ENCODE data around the gene ENHO.

ENHO gene

DNA sequence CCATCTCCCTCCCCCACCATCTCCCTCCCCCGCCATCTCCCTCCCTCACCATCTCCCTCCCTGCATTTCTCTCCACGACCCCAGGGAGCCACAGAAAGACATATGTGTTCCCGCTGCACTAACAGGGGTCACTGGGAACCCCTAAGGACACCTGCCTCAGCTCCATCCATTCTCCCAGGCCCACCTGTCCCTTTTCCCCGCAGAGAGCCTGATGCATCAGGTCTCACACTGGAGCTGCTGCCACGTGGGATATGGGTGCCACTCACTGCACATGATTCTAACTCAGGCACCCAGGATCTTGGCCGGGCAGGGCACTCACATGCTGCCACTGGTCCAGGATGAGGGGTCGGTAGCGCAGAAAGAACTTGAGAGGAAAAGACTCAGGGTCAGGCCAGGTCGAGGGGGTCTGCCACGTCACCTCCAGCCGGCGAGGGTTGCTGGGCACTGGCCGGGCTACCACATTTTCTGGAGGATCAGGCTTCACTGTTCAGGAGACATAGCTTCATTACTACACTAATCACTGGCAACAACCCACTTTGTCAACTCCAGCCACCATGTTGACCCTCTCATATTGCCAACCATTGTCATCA lies 33.2 kb upstream of the ENHO start:
- no peak for DNase-seq (ENCODE audit: low read depth in 2 of 3, low spot score in 1 of 3)

DNA sequence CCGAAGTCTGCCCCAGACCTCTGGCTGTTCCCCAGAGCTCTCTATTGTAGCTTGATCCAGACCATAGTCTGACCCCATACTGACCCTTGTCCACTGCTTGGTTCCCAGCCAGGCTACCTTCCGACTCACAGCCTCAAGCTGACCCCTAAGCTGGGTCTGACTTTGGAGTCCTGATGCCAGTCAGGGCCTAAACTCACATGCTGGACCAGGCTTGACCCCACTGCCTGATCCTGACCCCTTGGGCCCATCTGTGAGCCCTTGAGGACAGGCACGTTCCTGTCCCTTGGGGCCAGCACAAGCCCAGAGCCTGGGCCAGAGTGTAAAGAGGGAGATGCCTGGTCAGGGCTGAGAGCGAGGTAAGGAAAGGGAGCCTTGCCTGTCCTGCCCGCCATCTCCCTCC lies 32.7 kb upstream of the ENHO start:
- no peak for DNase-seq (ENCODE audit: low read depth in 2 of 3, low spot score in 1 of 3)

DNA sequence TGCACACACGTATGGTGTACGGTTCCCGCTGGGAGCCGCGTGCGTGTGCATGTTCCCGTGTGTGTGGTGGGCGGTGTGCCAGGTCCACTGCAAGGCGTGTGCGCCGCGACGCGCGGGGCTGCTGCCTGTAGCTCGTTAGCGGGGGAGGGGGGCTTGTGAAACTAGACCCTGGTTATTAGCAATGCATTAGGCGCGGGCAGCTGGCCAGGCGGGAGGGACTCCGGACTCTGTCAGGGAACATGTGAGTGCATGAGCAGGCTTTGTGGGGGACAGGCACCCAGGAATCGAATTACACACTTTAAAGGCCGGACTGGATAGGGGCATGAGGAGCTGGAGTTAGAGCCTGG lies 32.2 kb upstream of the ENHO start:
- no peak for DNase-seq (ENCODE audit: low read depth in 2 of 3, low spot score in 1 of 3)

DNA sequence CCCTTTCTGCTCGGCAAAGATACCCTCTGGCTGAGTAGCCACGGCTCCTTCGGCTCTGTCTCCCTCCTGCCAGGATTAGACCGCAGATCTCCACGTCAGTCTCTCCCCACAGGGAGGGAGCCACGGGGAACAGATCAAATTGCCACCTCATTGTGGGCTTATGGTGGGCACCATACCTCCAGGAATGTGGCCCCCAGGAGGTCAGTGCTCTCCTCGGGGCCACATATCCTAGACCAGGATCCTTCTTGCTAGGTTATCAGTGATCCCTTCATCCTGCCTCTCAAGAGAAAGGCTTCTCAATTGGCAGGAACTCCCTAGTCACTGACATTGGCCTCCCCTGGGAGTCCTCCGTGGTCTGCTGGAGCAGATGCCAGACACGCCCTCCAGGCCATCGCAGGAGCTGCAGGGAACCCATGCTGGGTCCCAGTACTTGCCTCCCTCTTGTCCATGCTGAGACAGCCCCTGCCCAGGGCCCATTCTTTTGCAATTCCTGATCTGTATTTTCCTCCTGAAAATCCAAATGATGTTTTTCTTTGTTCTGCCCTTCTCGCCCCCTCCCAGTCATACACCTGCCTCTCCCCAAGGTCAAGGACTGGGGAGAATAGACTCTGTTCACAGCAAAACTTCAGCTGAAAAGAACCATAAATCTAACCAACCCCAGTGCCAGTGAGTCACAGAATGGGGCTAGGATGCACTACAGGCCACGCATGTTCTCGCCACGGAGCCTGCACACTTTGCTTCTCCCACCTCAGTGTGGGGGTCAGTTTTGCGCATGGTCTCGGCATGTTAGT lies 31.6 kb upstream of the ENHO start:
- no peak for DNase-seq (ENCODE audit: low read depth in 2 of 3, low spot score in 1 of 3)

DNA sequence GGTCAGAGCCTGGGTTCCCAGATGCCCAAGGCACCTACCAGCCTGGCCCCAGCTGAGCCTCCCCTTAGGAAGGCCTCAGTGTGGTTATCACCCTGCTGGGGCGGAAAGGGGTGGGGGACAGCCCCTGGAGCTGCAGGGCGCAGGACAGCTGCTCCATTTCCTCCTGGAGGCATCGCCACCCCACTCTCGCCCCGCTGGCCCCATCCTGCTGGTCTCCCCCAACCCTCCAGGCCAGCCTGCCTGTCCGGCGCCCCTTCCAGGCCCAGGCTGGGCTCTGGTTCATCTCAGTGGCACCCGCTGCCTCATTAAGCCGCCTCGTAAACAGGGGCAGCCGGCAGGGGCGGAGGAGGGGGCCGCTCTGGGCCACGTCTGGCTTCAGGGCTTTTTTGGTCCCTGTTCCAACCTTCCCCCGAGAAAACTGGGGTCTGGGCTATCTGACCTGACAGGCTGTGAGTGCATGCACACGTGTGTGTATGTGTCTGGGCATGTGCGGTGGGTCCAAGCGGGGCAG lies 30.8 kb upstream of the ENHO start:
- no peak for DNase-seq (ENCODE audit: low read depth in 2 of 3, low spot score in 1 of 3)

DNA sequence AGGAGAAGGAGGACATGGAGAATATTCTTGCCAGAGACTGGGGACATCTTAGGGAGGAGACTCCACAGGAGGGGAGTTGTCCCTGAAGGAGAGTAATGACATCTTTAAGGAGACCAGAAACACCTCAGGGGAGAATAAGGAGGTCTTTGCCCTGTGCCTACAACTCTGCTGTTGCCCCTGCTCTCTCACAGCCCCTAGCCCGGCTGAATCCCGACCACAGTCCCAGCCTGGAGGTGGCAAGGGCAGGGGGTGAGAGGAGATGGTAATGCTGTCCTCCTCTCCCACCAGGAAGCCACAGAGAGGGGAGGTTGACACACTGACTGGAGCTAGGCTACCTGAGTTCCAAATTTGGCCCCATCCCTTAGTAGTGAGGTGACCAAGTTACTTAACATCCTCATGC lies 30.2 kb upstream of the ENHO start:
- no peak for DNase-seq (ENCODE audit: low read depth in 2 of 3, low spot score in 1 of 3)

DNA sequence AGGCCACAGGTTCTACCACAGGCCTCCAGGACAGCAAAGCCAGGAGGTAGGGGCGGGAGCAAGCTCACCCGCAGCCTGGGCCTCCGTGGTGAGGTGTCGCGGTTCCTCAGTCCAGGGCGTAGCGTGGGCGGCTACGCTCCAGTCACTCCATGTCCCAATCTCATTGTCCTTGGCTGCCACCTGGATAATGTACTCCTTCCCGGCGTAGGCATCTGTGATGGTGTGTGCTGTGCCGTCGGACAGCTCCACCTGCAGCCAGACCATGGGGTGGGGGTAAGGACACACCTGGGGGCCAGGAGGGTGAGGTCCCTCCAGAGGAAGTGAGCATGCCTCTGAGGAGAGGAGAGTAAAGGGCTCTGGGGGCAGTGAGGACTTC lies 29.8 kb upstream of the ENHO start:
- no peak for DNase-seq (ENCODE audit: low read depth in 2 of 3, low spot score in 1 of 3)

DNA sequence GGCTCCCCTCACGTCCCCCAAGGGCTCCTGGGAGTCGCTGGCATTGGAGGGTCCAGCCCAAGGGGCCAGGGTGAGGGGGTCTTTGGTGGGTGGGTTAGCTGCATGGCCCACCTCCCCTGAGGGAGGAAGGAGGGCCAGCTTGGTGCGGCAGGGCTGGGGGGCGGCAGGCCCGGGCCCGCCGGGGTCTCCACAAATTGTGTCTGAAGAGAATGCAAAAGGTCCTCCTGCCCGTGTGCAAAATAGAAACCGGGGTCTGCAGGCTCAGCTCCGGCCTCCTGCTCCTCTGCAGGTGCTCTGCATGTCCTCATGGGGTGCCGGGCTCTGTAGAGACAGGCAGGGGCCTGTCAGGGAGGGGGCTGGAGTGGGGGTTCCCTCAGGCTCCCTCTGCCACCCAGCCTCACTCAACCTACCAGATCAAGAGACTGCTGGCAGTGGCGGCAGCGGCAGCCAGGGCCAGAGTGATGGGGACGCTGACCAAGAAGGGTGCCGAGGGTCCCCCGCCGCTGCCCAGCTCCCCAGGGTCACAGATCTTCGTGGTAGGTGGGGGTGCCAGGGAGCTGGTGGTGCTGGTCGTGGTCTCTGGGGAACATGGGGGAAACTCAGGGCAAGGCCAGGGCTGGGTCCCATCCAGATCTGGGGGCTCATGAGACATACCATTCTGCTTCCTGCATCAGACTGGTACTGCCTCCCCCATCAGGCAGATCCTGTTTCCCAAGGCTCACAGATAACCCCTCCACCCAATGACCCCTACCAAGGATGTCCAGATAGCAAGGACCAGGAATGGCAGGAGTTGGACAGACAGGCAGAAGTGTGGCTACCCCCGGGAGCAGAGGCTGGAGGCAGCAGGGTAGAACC lies 29.2 kb upstream of the ENHO start:
- no peak for DNase-seq (ENCODE audit: low read depth in 2 of 3, low spot score in 1 of 3)

DNA sequence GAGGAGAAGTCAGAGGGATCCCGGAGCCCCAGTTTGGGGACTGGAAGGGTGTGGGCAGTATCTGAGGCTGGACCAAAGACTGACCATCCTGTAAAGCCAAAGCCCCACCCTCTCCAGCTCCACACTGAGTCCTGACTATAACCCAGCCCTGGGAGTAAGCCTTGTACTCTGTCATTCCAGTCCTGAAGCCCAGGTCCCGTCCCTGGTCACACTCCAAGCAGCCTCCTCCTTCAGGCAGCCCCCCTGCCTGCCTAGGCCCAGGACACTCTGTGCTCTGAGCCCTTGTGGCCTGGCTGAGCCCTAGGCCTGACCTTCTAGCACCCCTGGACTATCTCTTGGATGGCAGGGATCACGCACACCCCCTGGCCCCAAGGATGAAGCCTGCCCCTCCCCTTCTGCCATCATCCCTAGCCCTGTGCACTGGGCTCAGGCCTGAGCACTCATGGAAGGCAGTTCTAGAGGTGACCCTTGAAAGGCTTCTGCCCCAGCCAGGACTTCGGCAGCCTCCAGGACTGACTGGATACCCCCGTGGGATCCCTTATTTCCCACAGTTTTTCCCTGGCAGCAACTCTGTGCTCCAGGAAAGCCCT lies 28.0 kb upstream of the ENHO start:
- DNase-seq (ENCODE audit: low read depth in 2 of 3, low spot score in 1 of 3), result no peak

DNA sequence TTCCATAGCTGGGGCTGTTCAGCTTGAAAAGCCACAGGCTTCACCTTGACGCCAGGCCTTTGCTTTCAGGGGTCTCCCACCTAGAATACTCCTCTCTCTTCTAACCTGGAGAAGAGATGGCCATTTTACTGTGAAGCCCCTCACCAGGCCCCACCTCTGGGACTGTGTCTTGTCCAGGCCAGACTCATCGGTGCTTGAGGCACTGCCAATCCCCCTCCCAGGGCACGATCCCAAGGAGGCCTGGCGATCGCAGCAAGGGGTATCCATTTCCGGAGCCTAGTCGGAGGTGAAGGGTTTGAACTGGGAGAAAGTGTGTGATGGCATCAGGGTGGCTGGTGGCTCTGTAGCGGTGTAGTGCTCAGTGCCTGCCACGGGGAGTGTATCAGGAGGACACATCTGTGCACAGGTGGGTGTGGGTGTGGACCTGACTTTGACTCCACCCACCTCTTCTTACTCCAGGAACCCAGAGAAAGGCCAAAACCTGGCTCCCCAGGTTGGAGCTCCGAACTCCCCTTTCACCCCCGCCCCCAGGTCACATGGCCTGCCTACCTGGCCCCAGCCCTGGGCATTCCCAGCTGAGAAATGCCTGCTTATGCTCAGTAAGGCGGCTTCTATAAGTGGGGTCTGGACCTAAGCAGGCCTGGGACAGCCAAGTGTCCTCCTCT lies 27.4 kb upstream of the ENHO start:
- DNase-seq (ENCODE audit: low read depth in 2 of 3, low spot score in 1 of 3), result no peak

DNA sequence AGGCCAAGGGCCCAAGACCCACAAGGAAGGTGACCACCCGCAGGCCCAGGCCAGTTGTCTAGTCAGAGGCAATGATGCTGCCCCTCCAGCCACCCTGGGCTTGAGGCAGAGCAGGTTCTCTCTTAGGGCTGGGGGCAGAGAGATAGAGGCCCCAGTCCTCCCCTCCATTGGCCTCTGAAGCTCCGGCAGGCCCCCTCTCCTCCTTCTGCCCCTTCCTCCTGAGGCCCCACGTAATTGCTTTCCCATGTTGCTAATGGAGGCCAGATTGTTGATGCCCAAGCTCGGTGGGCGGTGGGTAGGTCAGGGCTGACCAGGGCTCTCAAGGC lies 26.6 kb upstream of the ENHO start:
- DNase-seq (ENCODE audit: low read depth in 2 of 3, low spot score in 1 of 3), result no peak

DNA sequence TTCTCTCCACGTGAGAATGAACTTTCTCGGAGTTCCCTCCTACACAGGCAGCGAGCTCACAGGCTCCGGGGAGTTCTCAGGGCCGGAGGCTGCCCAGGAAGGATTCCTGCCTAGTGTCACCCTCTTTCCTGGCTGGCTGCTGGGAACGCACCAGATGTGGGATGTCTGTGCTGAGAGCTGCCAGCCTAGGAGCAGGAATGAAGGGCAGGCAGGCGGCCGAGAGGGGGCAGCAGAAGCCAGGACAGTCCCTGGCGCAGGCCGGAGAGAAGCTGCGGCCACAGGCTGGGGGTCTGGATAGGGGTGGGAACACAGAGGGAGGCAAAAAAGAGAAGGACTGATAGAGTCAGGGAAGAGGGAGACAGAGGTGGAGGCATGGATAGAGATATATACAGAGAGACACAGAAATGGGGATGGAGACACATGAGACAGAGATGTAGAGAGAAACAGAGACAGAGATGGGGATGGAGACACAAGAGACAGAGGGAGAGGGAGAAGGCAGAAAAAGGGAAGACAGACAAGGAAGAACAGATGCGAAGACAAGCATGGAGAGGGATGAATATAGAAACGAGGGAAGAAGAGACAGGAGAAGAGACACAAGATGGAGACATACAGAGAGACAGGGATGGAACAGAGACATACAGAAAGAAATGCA lies 25.3 kb upstream of the ENHO start:
- peak in 2 of 3 donors; percentile 16 to 23 for DNase-seq (ENCODE audit: low read depth in 2 of 3, low spot score in 1 of 3)

DNA sequence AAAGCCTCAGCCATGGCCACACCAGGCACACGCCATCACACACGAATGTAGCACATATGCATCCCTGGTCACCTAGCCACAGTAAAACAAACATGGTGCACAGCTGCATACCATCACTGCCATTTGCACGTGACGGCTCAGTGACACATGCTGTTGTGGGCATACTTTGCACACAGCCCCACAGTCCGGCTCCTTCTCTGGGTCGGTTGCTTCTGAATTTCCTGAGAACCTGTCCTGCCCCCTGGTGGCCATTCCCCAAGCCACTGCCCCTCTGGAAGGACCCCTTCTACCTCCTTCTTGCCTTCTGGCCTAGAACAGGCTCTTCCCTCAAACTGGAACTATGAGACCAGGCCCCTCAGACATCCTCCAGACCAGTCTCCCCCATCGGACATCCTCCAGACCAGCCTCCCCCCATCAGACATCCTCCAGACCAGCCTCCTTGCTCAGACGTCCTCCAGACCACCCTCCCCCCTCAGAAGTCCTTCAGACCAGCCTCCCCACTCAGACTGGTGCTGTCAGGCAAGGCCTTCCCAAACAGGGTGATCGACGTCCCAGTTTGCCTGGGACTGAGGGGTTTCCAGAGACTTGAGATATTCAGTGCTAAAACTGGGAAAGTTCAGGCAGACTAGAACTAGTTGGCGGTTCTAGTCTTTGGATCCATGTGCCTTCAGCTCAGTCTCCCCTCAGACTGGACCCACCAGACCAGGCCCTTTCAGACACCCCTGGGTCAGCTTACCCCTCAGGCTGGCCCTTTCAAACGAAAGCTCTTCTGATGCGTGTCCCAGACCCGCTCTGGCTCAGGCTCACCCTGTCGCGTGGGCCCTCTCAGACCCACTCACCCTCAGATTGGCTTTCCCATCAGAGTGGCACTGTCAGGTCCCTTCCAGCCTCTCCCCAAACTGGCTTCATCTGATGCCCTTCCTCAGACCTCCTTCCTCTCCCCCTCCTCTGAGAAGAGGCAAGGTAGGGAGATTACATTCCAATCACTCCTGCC lies 24.3 kb upstream of the ENHO start:
- DNase-seq (ENCODE audit: low read depth in 2 of 3, low spot score in 1 of 3), result peak; percentile 38 to 59 (median 47)

DNA sequence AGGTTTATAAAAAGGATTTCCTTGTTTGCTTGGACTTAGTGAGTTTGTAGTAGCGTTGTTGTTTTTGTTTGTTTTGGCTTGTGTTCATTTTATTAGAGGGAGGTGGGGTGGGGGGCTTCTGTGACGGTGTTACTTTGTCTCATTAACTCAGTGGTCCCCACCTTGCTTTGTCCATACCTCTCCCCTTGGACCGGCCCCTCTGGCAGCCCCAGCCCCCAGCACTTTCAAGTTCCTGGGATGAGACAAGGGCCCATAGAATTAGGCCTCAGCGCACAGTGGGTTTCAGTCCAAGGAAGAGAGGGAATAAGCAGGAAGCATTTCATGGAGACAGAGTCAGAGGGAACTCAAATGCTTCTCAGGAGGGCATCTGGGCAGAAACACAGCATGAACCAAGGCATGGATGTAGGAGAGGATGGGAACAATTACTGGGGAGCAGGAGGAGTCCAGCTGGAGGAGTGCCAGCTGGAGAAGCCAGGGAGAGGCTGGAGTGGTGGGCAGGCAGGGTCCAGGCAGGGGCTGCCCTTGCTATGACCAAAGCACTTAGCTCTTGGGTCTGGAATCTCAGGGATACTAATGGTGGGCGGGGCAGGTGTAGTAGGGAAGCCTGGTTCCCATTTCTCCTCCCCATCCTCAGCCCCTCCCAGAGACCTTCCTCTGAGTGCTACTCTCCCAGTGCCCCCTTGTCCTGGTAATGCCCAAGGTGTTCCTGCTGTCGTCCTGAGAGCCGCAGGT lies 23.5 kb upstream of the ENHO start:
- no peak for DNase-seq (ENCODE audit: low read depth in 2 of 3, low spot score in 1 of 3)

DNA sequence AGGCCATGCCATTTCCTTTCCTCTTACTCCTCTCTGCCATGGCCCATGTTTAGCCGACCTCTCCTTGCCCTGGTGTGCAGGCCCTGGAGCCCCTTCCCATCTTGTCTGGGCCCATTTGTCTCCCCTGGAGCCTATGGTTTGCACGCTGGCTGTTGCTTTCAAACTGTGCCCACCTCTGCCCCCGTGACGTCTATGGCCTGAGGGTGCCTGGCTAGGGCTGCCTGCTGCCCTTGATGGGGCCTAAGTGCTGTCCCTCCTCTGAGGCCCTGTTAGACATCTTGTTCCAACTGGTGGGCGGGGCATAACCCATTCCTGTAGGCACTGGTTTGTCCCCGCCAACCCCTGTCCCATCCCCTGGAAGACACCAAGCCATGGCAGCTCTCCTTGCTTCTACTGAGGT lies 22.7 kb upstream of the ENHO start:
- DNase-seq (ENCODE audit: low read depth in 2 of 3, low spot score in 1 of 3), result no peak

DNA sequence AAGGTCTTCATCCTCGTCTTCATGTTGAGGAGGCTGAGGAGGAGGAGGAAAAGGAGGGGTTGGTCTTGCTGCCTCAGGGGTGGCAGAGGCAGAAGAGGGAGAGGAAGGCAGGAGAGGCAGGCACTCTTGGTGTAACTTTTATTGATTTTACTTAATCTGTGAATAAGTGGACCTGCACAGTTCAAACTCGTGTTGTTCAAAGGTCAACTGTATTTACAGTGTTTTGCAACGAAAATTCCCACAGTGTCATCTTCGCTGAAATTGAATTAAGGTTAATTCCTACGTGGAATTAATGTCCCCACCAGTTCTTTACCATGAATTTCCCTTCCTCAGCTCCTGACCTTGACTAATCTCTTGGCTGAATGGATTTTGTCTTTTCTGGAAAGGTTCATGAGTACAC lies 21.2 kb upstream of the ENHO start:
- no peak for DNase-seq (ENCODE audit: low read depth in 2 of 3, low spot score in 1 of 3)

DNA sequence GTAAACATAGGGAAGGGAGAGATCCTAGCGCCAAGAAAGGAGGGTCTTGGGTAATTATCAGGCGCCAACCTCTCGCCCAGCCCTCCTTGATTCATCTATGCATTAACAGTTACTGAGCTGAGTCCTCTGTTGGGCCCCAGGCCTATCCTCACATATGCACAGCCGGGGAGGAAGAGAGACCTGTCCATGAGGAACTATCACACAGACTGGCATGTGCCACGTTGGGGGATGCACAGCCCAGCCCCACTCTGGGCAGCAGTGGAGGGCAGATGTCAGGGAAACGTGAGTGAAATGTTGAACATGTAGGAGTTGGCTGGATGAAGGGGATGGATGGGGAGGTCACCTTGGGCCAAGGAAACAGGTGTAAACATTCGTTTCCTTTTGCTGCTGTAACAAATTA lies 18.8 kb upstream of the ENHO start:
- no peak for DNase-seq (ENCODE audit: low read depth in 2 of 3, low spot score in 1 of 3)

DNA sequence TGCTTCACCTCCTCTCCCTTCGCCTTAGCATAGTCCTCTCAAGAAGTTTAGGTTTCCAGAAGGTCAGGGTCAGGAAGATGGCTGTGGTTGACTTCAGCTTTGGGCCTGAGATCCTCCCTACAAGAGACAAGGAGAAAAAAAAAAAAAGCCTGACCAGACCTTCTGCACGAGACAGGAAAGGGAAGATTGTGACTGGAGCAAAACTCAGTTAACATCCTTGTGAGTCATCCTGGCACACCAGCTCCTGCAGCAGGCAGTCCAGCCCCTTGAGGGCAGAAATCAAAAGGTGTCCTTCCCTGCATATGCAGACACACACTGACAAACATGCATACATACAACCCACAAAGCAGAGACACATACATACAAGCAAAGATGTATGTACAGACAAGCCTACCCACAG lies 18.0 kb upstream of the ENHO start:
- no peak for DNase-seq (ENCODE audit: low read depth in 2 of 3, low spot score in 1 of 3)

DNA sequence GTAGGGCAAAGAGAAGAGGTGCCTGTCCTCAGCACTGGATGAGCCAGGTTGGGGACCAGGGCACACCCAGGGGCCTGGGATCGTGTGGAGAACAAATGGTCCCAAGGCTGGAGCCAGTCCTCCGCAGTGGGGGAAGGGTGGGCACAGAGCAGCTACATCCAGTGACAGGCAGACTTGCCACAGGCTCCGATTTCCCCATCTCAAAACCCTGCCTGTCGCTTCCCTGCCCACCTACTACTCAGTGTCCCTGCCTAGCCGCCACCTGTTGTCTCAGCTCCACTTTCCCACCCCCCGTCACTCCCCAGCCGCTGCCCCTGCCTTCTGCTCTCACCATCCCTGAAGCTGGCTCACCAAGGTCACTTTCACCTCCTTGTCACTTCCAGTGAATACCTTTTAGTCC lies 13.9 kb upstream of the ENHO start:
- DNase-seq (ENCODE audit: low read depth in 2 of 3, low spot score in 1 of 3), result no peak

Measured in stimulated activated CD4-positive, alpha-beta T cell treated with anti-CD3 and anti-CD28 coated beads, Interleukin-12 subunit alpha, Interleukin-12 subunit beta, amount 100 ng/mL, for 48 hours (primary cell).